GM23338 (cell line): ENCODE data around the gene PAM. TPM values are rescaled to one million over a fixed set of nuclear protein-coding genes. Genes with fewer than 3 reads are reported as not detected.

Experiments used
- ATAC-seq: fragments of 200-7000 bp; cut with Tn5 transposase; 3 replicates; pipeline ENCODE4 v1.9.1; 2020
- DNase-seq: peaks from one replicate; pipeline ENCODE4 v3.0.0-alpha.2; 2015; ENCODE audit warnings: low spot score
- H2AFZ ChIP-seq: fragments of 200-600 bp; sonication (generic); 2 replicates; pipeline ENCODE4 v1.8.0; 2016; ENCODE audit warnings: antibody characterized with exemption, mild to moderate bottlenecking, moderate library complexity
- H3F3A ChIP-seq: fragments of 200-600 bp; sonication (generic); replicated peaks from 2 replicates; pipeline ENCODE4 v1.8.0; 2017; ENCODE audit warnings: antibody characterized with exemption, mixed run types, low read depth
- H3K27ac ChIP-seq: fragments of 200-600 bp; sonication (generic); 2 replicates; pipeline ENCODE4 v1.6.1; 2016; ENCODE audit warnings: low read depth
- H3K27me3 ChIP-seq: fragments of 200-600 bp; sonication (generic); 2 replicates; pipeline ENCODE4 v1.8.0; 2016; ENCODE audit warnings: mild to moderate bottlenecking, mixed run types, moderate library complexity; ENCODE audit not compliant: insufficient read depth
- H3K36me3 ChIP-seq: fragments of 200-600 bp; sonication (generic); 2 replicates; pipeline ENCODE4 v1.8.0; 2016; ENCODE audit warnings: mild to moderate bottlenecking; ENCODE audit not compliant: insufficient read depth
- H3K4me1 ChIP-seq: fragments of 200-600 bp; sonication (generic); 2 replicates; pipeline ENCODE4 v1.8.0; 2016; ENCODE audit warnings: mild to moderate bottlenecking, moderate library complexity; ENCODE audit not compliant: insufficient read depth
- H3K4me2 ChIP-seq: fragments of 200-600 bp; sonication (generic); 2 replicates; pipeline ENCODE4 v1.7.1; 2017; ENCODE audit warnings: mixed run types
- H3K4me3 ChIP-seq: fragments of 200-600 bp; sonication (generic); 2 replicates; pipeline ENCODE4 v1.6.1; 2016; ENCODE audit warnings: mixed run types
- H3K79me2 ChIP-seq: fragments of 200-600 bp; sonication (generic); replicated peaks from 2 replicates; pipeline ENCODE4 v1.8.0; 2017; ENCODE audit warnings: mild to moderate bottlenecking; ENCODE audit not compliant: insufficient read depth
- H3K9me2 ChIP-seq: fragments of 200-600 bp; sonication (generic); 2 replicates; pipeline ENCODE4 v1.8.0; 2017; ENCODE audit not compliant: insufficient read depth
- H4K20me1 ChIP-seq: fragments of 200-600 bp; sonication (generic); replicated peaks from 2 replicates; pipeline ENCODE4 v1.8.0; 2017; ENCODE audit warnings: mild to moderate bottlenecking; ENCODE audit not compliant: insufficient read depth
- H3K27ac Mint-ChIP-seq: 2 replicates; pipeline ENCODE4 v1.8.0; 2020; ENCODE audit warnings: inconsistent platforms, mild to moderate bottlenecking, moderate library complexity, mixed read lengths
- H3K27me3 Mint-ChIP-seq: 3 replicates; pipeline ENCODE4 v1.8.0; 2022; ENCODE audit warnings: low read depth, mild to moderate bottlenecking, moderate library complexity, mixed read lengths, inconsistent platforms; ENCODE audit not compliant: insufficient read depth, poor library complexity
- H3K36me3 Mint-ChIP-seq: 3 replicates; pipeline ENCODE4 v1.8.0; 2021; ENCODE audit warnings: low read depth, mild to moderate bottlenecking, inconsistent platforms, moderate library complexity, mixed read lengths
- H3K4me1 Mint-ChIP-seq: 3 replicates; pipeline ENCODE4 v1.8.0; 2020; ENCODE audit warnings: mild to moderate bottlenecking, inconsistent platforms, mixed read lengths
- H3K4me3 Mint-ChIP-seq: 3 replicates; pipeline ENCODE4 v1.8.0; 2021; ENCODE audit warnings: moderate library complexity, mild to moderate bottlenecking, inconsistent platforms, mixed read lengths
- H3K9me3 Mint-ChIP-seq: 3 replicates; pipeline ENCODE4 v1.8.0; 2020; ENCODE audit warnings: moderate library complexity, mild to moderate bottlenecking, inconsistent platforms, mixed read lengths
- CREB1 ChIP-seq: fragments of 250-450 bp; sonication (Bioruptor Pico); IDR thresholded peaks from 2 replicates; pipeline ENCODE4 v1.5.0; 2020; ENCODE audit warnings: low read depth, mild to moderate bottlenecking, moderate library complexity
- ETS1 ChIP-seq: IDR thresholded peaks from 2 replicates; pipeline ENCODE4 v1.6.1; 2016; ENCODE audit warnings: antibody characterized with exemption
- EZH2 ChIP-seq: fragments of 200-600 bp; sonication (generic); IDR thresholded peaks from one replicate; pipeline ENCODE4 v1.8.0; 2017; ENCODE audit warnings: antibody characterized with exemption, mild to moderate bottlenecking, low read depth; ENCODE audit not compliant: unreplicated experiment
- EZH2phosphoT487 ChIP-seq: fragments of 200-600 bp; sonication (generic); IDR thresholded peaks from one replicate; pipeline ENCODE4 v1.8.1; 2018; ENCODE audit warnings: antibody characterized with exemption; ENCODE audit not compliant: unreplicated experiment
- NANOG ChIP-seq: IDR thresholded peaks from 2 replicates; pipeline ENCODE4 v1.6.1; 2016; ENCODE audit warnings: antibody characterized with exemption, borderline replicate concordance
- ZNF114 ChIP-seq: fragments of 250-450 bp; sonication (Bioruptor Pico); IDR thresholded peaks from 2 replicates; pipeline ENCODE4 v1.5.0; 2020; ENCODE audit warnings: mild to moderate bottlenecking, moderate library complexity
- polyA plus RNA-seq: library from polyadenylated mRNA; unstranded; fragments of >200 nt; fragmentation: Nextera tagmentation; extraction: Ambion mirVana; gene quantifications from 2 replicates; pipeline ENCODE4 v1.2.1, GENCODE V29; 2016
- total RNA-seq: library from RNA; depleted of rRNA; stranded (reverse); fragments of >200 nt; shearing (Covaris generic); gene quantifications from 2 replicates; pipeline ENCODE4 v1.2.3, GENCODE V29; 2014
- TF ChIP-seq, protein P1 (sequence below): IDR thresholded peaks from one replicate; pipeline ENCODE4 v1.6.1; 2018; ENCODE audit warnings: antibody characterized with exemption; ENCODE audit not compliant: unreplicated experiment
- TF ChIP-seq, protein P2 (sequence below): fragments of 250-450 bp; sonication (Bioruptor Pico); IDR thresholded peaks from 2 replicates; pipeline ENCODE4 v1.5.0; 2020; ENCODE audit warnings: mild to moderate bottlenecking, moderate library complexity

Gene PAM
- total and polyA plus RNA-seq, 2 experiments from 2014 or later = 33.9 to 79.4 TPM

DNA sequence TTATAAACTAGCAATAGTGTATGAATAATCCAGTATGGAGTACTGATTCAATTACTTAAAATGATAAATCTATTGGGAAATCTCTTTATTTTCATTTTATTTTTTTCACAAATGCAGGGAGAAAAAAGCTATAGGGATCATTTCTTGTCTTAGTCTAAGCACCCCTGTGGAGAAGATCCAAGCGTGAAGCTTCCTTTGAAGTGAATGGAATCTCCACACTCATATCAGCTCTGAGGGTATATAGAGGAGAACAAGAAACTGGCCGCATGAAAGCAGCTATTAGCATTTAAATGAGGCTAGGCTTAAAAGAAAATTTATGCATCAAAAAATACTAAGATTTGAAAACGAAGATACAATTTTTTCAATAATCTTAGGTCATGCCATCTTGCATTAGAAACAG is 12.9 kb upstream of the PAM start (continued):
- TF ChIP-seq, protein P1, sequence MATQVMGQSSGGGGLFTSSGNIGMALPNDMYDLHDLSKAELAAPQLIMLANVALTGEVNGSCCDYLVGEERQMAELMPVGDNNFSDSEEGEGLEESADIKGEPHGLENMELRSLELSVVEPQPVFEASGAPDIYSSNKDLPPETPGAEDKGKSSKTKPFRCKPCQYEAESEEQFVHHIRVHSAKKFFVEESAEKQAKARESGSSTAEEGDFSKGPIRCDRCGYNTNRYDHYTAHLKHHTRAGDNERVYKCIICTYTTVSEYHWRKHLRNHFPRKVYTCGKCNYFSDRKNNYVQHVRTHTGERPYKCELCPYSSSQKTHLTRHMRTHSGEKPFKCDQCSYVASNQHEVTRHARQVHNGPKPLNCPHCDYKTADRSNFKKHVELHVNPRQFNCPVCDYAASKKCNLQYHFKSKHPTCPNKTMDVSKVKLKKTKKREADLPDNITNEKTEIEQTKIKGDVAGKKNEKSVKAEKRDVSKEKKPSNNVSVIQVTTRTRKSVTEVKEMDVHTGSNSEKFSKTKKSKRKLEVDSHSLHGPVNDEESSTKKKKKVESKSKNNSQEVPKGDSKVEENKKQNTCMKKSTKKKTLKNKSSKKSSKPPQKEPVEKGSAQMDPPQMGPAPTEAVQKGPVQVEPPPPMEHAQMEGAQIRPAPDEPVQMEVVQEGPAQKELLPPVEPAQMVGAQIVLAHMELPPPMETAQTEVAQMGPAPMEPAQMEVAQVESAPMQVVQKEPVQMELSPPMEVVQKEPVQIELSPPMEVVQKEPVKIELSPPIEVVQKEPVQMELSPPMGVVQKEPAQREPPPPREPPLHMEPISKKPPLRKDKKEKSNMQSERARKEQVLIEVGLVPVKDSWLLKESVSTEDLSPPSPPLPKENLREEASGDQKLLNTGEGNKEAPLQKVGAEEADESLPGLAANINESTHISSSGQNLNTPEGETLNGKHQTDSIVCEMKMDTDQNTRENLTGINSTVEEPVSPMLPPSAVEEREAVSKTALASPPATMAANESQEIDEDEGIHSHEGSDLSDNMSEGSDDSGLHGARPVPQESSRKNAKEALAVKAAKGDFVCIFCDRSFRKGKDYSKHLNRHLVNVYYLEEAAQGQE = no peak

- H3K36me3 ChIP-seq = no peaks in the 10 kb centered on the region
- no peaks in the 10 kb centered on the region for H3K79me2 ChIP-seq
- no peaks in the 10 kb centered on the region for H3K27me3 ChIP-seq
- no peaks in the 10 kb centered on the region for H4K20me1 ChIP-seq
- no peak overlapping the region for H2AFZ ChIP-seq
- Mint-ChIP-seq H3K4me3 (no peak overlapping the region), H3K27ac (no peak overlapping the region), H3K36me3 (no peaks in the 10 kb centered on the region), H3K4me1 (peaks cover 22% of the 10 kb centered on the region), H3K9me3 (no peaks in the 10 kb centered on the region), H3K27me3 (no peaks in the 10 kb centered on the region)
- no peak overlapping the region for H3K27ac ChIP-seq
- H3K4me2 ChIP-seq = no peak overlapping the region
- ATAC-seq (no peak), DNase-seq (no peak)
- H3F3A ChIP-seq = no peaks in the 10 kb centered on the region
- H3K4me1 ChIP-seq = peaks cover 24% of the 10 kb centered on the region
- H3K9me2 ChIP-seq = no peaks in the 10 kb centered on the region
- H3K4me3 ChIP-seq = no peak overlapping the region
- no peak for TF ChIP-seq NANOG
- no peak for TF ChIP-seq CREB1 (CRISPR knock-in tag)
- TF ChIP-seq ETS1 = no peak
- TF ChIP-seq, protein P1 = no peak
- TF ChIP-seq EZH2phosphoT487 = no peak
- TF ChIP-seq ZNF114 (CRISPR knock-in tag) = no peak
- TF ChIP-seq, protein P2, sequence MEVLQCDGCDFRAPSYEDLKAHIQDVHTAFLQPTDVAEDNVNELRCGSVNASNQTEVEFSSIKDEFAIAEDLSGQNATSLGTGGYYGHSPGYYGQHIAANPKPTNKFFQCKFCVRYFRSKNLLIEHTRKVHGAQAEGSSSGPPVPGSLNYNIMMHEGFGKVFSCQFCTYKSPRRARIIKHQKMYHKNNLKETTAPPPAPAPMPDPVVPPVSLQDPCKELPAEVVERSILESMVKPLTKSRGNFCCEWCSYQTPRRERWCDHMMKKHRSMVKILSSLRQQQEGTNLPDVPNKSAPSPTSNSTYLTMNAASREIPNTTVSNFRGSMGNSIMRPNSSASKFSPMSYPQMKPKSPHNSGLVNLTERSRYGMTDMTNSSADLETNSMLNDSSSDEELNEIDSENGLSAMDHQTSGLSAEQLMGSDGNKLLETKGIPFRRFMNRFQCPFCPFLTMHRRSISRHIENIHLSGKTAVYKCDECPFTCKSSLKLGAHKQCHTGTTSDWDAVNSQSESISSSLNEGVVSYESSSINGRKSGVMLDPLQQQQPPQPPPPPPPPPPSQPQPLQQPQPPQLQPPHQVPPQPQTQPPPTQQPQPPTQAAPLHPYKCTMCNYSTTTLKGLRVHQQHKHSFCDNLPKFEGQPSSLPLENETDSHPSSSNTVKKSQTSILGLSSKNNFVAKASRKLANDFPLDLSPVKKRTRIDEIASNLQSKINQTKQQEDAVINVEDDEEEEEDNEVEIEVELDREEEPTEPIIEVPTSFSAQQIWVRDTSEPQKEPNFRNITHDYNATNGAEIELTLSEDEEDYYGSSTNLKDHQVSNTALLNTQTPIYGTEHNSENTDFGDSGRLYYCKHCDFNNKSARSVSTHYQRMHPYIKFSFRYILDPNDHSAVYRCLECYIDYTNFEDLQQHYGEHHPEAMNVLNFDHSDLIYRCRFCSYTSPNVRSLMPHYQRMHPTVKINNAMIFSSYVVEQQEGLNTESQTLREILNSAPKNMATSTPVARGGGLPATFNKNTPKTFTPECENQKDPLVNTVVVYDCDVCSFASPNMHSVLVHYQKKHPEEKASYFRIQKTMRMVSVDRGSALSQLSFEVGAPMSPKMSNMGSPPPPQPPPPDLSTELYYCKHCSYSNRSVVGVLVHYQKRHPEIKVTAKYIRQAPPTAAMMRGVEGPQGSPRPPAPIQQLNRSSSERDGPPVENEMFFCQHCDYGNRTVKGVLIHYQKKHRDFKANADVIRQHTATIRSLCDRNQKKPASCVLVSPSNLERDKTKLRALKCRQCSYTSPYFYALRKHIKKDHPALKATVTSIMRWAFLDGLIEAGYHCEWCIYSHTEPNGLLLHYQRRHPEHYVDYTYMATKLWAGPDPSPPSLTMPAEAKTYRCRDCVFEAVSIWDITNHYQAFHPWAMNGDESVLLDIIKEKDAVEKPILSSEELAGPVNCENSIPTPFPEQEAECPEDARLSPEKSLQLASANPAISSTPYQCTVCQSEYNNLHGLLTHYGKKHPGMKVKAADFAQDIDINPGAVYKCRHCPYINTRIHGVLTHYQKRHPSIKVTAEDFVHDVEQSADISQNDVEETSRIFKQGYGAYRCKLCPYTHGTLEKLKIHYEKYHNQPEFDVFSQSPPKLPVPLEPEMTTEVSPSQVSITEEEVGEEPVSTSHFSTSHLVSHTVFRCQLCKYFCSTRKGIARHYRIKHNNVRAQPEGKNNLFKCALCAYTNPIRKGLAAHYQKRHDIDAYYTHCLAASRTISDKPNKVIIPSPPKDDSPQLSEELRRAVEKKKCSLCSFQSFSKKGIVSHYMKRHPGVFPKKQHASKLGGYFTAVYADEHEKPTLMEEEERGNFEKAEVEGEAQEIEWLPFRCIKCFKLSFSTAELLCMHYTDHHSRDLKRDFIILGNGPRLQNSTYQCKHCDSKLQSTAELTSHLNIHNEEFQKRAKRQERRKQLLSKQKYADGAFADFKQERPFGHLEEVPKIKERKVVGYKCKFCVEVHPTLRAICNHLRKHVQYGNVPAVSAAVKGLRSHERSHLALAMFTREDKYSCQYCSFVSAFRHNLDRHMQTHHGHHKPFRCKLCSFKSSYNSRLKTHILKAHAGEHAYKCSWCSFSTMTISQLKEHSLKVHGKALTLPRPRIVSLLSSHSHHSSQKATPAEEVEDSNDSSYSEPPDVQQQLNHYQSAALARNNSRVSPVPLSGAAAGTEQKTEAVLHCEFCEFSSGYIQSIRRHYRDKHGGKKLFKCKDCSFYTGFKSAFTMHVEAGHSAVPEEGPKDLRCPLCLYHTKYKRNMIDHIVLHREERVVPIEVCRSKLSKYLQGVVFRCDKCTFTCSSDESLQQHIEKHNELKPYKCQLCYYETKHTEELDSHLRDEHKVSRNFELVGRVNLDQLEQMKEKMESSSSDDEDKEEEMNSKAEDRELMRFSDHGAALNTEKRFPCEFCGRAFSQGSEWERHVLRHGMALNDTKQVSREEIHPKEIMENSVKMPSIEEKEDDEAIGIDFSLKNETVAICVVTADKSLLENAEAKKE (CRISPR knock-in tag) = no peak
- TF ChIP-seq EZH2 = no peak
Measured at GRCh38 chr5:102743900-102744299, 11.2 kb upstream of the PAM start.
